GM18873 (cell line): ENCODE measurements around the gene KCNJ6.
"Not testable (repeated sequence)": the region's sequence is repeated elsewhere in the genome, so short reads cannot be mapped to it uniquely, and the experiment has no call there.

ENCODE experiments used
- ATAC-seq: cut with Tn5 transposase; IDR thresholded peaks from one replicate; pipeline ENCODE4 v1.9.1; 2021; ENCODE audit warnings: mild to moderate bottlenecking, moderate library complexity, moderate number of reproducible peaks; ENCODE audit not compliant: unreplicated experiment, low FRiP score

KCNJ6 gene

GRCh38 chr21:37658817-37659458, 257.3 kb downstream of the KCNJ6 start:
- no peak for ATAC-seq

- ATAC-seq, result no peak
Measured at GRCh38 chr21:37658121-37658816, 258.0 kb downstream of the KCNJ6 start.

- ATAC-seq, result no peak
Measured at GRCh38 chr21:37656899-37657298, 259.4 kb downstream of the KCNJ6 start.

GRCh38 chr21:37655611-37656300, 260.5 kb downstream of the KCNJ6 start:
- ATAC-seq, result no peak

GRCh38 chr21:37654596-37654995, 261.7 kb downstream of the KCNJ6 start:
- no peak for ATAC-seq

GRCh38 chr21:37653201-37653600, 263.1 kb downstream of the KCNJ6 start:
- no peak for ATAC-seq

GRCh38 chr21:37647781-37648180, 268.5 kb downstream of the KCNJ6 start:
- no peak for ATAC-seq

- ATAC-seq, result not testable (repeated sequence)
Measured at GRCh38 chr21:37646761-37647160, 269.5 kb downstream of the KCNJ6 start.

GRCh38 chr21:37645848-37646247, 270.4 kb downstream of the KCNJ6 start:
- no peak for ATAC-seq

GRCh38 chr21:37644636-37645035, 271.6 kb downstream of the KCNJ6 start:
- ATAC-seq, result no peak

GRCh38 chr21:37643862-37644261, 272.4 kb downstream of the KCNJ6 start:
- ATAC-seq, result not testable (repeated sequence)

- ATAC-seq, result no peak
Measured at GRCh38 chr21:37642493-37642892, 273.8 kb downstream of the KCNJ6 start.

- no peak for ATAC-seq
Measured at GRCh38 chr21:37639756-37640155, 276.5 kb downstream of the KCNJ6 start.

GRCh38 chr21:37636152-37636860, 280.0 kb downstream of the KCNJ6 start:
- ATAC-seq, result no peak

GRCh38 chr21:37631319-37632117, 284.7 kb downstream of the KCNJ6 start:
- ATAC-seq, result peak; percentile 56

GRCh38 chr21:37630872-37631271, 285.4 kb downstream of the KCNJ6 start:
- no peak for ATAC-seq

GRCh38 chr21:37628362-37628761, 287.9 kb downstream of the KCNJ6 start:
- ATAC-seq, result no peak

- ATAC-seq, result no peak
Measured at GRCh38 chr21:37627561-37627960, 288.7 kb downstream of the KCNJ6 start.

- no peak for ATAC-seq
Measured at GRCh38 chr21:37627074-37627473, 289.2 kb downstream of the KCNJ6 start.

GRCh38 chr21:37626320-37626719, 289.9 kb downstream of the KCNJ6 start:
- no peak for ATAC-seq
